ENCODE results near the gene CRY1. TPM values are rescaled to one million over a fixed set of nuclear protein-coding genes. Genes with fewer than 3 reads are reported as not detected.

CRY1 gene
- polyA plus RNA-seq, 2 of the 4 experiments (the other 2 are of a cell fraction): 15.8 to 26.1 TPM

DNA sequence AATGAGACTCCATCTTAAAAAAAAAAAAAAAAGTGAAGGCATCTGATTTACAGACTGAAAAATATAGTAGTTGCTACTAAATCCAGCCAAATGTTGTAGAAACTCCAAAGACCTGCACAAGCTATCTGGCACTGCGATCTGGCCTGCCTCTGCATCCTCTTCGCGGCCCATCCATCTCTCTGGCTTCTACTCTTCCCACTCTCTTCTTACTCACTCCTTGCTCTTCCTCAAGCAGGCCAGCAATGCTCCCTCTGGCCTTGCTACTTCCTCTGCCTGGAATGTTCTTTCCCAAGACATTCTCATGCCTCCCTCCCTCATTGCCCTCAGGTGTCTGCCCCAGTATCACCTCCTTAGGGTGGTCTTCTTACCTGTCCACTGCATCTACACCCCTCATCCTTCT lies 9.7 kb upstream of the CRY1 start:
- ChIA-PET POLR2A (no interaction called here), CTCF (interaction anchor here (0.6 to 5.3 kb wide), 3 partner anchors 12 to 292 kb away, joined by 3 to 69 read pairs (median 51); partner anchors contain the start of gene CRY1)
- FAIRE-seq: no peak
- TF ChIP-seq BHLHE40 (IDR thresholded peaks at IDR 0.05; ENCODE audit: low read depth, low read length) (no peak), JUNB (IDR thresholded peaks at IDR 0.05) (no peak), GATA3 (IDR thresholded peaks at IDR 0.05; ENCODE audit: borderline replicate concordance) (no peak), POLR2A (IDR thresholded peaks at IDR 0.05; ENCODE audit: low read length) (no peak)
- no peak for ATAC-seq
- no peak overlapping the region for H3K27ac ChIP-seq
- no peak overlapping the region for H3K4me2 ChIP-seq
- DNase-seq (ENCODE audit: low read depth in 1 of 2, low spot score in 1 of 2): no peak
- H3K4me1 ChIP-seq: 0 out of 3 replicates have a peak, but pooled peaks cover 4% of the 10 kb centered on the region
- no peaks in the 10 kb centered on the region for H3K9me3 ChIP-seq
- WGBS (ENCODE audit: missing lambda C conversion rate): 82% methylated on average over 3 of the region's 3 CpGs
- H3K4me3 ChIP-seq: no peak overlapping the region

DNA sequence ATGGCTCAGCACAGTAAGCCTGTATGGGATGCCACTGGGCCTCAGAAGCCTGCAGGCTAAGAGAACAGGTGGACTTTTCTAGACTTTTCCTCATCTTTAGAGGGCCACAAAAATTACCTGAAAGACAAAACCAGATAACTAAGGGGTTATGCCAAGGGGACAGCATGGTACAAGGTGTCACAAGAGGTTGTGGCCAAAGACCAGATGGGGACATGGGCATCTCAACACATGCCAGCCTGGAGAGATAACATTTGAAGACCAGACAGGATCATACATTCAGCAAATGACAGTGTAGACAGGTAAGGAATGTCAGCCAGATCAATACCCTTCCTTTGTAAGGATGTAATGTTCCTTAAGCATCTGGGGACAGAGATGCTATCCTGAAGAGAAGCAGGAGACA lies 8.9 kb upstream of the CRY1 start:
- ATAC-seq: no peak
- Histone ChIP-seq H3K4me1 (0 out of 3 replicates have a peak, but pooled peaks cover 4% of the 10 kb centered on the region), H3K27ac (no peak overlapping the region), H3K4me2 (no peak overlapping the region), H3K4me3 (no peak overlapping the region), H3K9me3 (no peaks in the 10 kb centered on the region)
- DNase-seq (ENCODE audit: low read depth in 1 of 2, low spot score in 1 of 2): no peak
- ChIA-PET POLR2A (no interaction called here), CTCF (interaction anchor here (5.3 kb wide), 1 partner anchor 13 kb away, joined by 51 read pairs; no protein-coding TSS in a partner anchor)
- TF ChIP-seq, protein P1, sequence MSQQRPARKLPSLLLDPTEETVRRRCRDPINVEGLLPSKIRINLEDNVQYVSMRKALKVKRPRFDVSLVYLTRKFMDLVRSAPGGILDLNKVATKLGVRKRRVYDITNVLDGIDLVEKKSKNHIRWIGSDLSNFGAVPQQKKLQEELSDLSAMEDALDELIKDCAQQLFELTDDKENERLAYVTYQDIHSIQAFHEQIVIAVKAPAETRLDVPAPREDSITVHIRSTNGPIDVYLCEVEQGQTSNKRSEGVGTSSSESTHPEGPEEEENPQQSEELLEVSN (IDR thresholded peaks at IDR 0.05; ENCODE audit: borderline replicate concordance, low read depth): no peak
- TF ChIP-seq PHF8 (IDR thresholded peaks at IDR 0.05; ENCODE audit: borderline replicate concordance, low read depth) (no peak), MYC (IDR thresholded peaks at IDR 0.05; ENCODE audit: borderline replicate concordance, low read length) (no peak), CBX2 (IDR thresholded peaks at IDR 0.05; ENCODE audit: borderline replicate concordance, low read depth) (no peak), HEYL (CRISPR knock-in tag; IDR thresholded peaks at IDR 0.05) (no peak), RNF2 (IDR thresholded peaks at IDR 0.05; ENCODE audit: borderline replicate concordance, low read depth) (no peak)
- TF ChIP-seq, protein P2, sequence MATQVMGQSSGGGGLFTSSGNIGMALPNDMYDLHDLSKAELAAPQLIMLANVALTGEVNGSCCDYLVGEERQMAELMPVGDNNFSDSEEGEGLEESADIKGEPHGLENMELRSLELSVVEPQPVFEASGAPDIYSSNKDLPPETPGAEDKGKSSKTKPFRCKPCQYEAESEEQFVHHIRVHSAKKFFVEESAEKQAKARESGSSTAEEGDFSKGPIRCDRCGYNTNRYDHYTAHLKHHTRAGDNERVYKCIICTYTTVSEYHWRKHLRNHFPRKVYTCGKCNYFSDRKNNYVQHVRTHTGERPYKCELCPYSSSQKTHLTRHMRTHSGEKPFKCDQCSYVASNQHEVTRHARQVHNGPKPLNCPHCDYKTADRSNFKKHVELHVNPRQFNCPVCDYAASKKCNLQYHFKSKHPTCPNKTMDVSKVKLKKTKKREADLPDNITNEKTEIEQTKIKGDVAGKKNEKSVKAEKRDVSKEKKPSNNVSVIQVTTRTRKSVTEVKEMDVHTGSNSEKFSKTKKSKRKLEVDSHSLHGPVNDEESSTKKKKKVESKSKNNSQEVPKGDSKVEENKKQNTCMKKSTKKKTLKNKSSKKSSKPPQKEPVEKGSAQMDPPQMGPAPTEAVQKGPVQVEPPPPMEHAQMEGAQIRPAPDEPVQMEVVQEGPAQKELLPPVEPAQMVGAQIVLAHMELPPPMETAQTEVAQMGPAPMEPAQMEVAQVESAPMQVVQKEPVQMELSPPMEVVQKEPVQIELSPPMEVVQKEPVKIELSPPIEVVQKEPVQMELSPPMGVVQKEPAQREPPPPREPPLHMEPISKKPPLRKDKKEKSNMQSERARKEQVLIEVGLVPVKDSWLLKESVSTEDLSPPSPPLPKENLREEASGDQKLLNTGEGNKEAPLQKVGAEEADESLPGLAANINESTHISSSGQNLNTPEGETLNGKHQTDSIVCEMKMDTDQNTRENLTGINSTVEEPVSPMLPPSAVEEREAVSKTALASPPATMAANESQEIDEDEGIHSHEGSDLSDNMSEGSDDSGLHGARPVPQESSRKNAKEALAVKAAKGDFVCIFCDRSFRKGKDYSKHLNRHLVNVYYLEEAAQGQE (IDR thresholded peaks at IDR 0.05): no peak
- no peak for FAIRE-seq

DNA sequence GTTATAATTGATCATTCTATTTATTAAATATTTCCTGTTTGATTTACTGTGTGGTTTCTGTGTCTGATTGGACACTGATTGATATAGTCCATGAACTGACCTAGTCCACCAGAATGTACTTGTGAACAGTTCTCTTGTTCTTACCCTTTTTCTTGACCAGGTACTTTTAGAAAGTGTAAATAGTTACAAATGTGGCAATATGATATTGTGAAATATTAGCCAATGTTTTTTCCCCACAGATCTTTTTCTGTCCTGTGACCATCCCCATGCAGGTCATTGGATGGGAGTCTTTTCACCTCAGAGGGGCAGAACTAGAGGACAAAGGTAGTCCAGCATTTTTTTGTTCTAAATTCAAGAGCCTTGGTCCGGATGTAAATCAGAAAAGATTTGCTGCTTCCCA lies 8.3 kb upstream of the CRY1 start:
- no peak overlapping the region for H3K27ac ChIP-seq
- 0 out of 3 replicates have a peak, but pooled peaks cover 3% of the 10 kb centered on the region for H3K9me3 ChIP-seq
- 84% methylated on average over 1 of the region's 1 CpG for whole genome bisulfite sequencing (ENCODE audit: missing lambda C conversion rate)
- POLR2A ChIA-PET: no interaction called here
- ATAC-seq (no peak), DNase-seq (ENCODE audit: low read depth in 1 of 2, low spot score in 1 of 2) (no peak), FAIRE-seq (no peak)
- H3K4me1 ChIP-seq: 0 out of 3 replicates have a peak, but pooled peaks cover 4% of the 10 kb centered on the region
- no peak overlapping the region for H3K4me3 ChIP-seq
- CTCF ChIA-PET: interaction anchor here (5.3 kb wide), 1 partner anchor 13 kb away, joined by 51 read pairs; no protein-coding TSS in a partner anchor
- H3K4me2 ChIP-seq: no peak overlapping the region
- TF ChIP-seq, protein P3, sequence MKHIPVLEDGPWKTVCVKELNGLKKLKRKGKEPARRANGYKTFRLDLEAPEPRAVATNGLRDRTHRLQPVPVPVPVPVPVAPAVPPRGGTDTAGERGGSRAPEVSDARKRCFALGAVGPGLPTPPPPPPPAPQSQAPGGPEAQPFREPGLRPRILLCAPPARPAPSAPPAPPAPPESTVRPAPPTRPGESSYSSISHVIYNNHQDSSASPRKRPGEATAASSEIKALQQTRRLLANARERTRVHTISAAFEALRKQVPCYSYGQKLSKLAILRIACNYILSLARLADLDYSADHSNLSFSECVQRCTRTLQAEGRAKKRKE (CRISPR knock-in tag; IDR thresholded peaks at IDR 0.05; ENCODE audit: low read depth): no peak
- no peak for TF ChIP-seq HEYL (CRISPR knock-in tag; IDR thresholded peaks at IDR 0.05)
- no peak for TF ChIP-seq CEBPB (IDR thresholded peaks at IDR 0.05)
- TF ChIP-seq, protein P4, sequence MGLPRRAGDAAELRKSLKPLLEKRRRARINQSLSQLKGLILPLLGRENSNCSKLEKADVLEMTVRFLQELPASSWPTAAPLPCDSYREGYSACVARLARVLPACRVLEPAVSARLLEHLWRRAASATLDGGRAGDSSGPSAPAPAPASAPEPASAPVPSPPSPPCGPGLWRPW (IDR thresholded peaks at IDR 0.05): no peak
- TF ChIP-seq, protein P5, sequence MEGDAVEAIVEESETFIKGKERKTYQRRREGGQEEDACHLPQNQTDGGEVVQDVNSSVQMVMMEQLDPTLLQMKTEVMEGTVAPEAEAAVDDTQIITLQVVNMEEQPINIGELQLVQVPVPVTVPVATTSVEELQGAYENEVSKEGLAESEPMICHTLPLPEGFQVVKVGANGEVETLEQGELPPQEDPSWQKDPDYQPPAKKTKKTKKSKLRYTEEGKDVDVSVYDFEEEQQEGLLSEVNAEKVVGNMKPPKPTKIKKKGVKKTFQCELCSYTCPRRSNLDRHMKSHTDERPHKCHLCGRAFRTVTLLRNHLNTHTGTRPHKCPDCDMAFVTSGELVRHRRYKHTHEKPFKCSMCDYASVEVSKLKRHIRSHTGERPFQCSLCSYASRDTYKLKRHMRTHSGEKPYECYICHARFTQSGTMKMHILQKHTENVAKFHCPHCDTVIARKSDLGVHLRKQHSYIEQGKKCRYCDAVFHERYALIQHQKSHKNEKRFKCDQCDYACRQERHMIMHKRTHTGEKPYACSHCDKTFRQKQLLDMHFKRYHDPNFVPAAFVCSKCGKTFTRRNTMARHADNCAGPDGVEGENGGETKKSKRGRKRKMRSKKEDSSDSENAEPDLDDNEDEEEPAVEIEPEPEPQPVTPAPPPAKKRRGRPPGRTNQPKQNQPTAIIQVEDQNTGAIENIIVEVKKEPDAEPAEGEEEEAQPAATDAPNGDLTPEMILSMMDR (IDR thresholded peaks at IDR 0.05): no peak
- no peak for TF ChIP-seq NFE2L2 (conservative IDR thresholded peaks at IDR 0.05; ENCODE audit: low read length)
- no peak for TF ChIP-seq RARB (CRISPR knock-in tag; IDR thresholded peaks at IDR 0.05)
- TF ChIP-seq CBX2 (IDR thresholded peaks at IDR 0.05; ENCODE audit: borderline replicate concordance, low read depth): no peak
- TF ChIP-seq KDM5A (IDR thresholded peaks at IDR 0.05): no peak
